LNCaP clone FGC (cell line): Measurements from ENCODE around the gene PCGF3.
A peak's percentile ranks its signal among the peaks of the same experiment; 100 is the strongest.

Source experiments
- DNase-seq: peaks from one replicate; pipeline ENCODE4 v3.0.0-alpha.2; 2011; ENCODE audit warnings: low read depth
- H3K4me3 ChIP-seq: 2 replicates; pipeline ENCODE4 v1.5.1; 2011; ENCODE audit warnings: mild to moderate bottlenecking, low read depth, low read length, control low read depth
- CTCF ChIP-seq: IDR thresholded peaks from 2 replicates; pipeline ENCODE4 v1.5.1; 2012; ENCODE audit warnings: mild to moderate bottlenecking; ENCODE audit not compliant: control insufficient read depth, insufficient read depth; ENCODE audit errors: extremely low read depth

The PCGF3 gene

GRCh38 chr4:813900-814299, 108.3 kb downstream of the PCGF3 start:
- no peak for TF ChIP-seq CTCF
- no peak for DNase-seq
- H3K4me3 ChIP-seq = no peak overlapping the region

GRCh38 chr4:814312-814850, 108.7 kb downstream of the PCGF3 start:
- TF ChIP-seq CTCF = no peak
- DNase-seq = no peak
- H3K4me3 ChIP-seq = no peak overlapping the region

DNA sequence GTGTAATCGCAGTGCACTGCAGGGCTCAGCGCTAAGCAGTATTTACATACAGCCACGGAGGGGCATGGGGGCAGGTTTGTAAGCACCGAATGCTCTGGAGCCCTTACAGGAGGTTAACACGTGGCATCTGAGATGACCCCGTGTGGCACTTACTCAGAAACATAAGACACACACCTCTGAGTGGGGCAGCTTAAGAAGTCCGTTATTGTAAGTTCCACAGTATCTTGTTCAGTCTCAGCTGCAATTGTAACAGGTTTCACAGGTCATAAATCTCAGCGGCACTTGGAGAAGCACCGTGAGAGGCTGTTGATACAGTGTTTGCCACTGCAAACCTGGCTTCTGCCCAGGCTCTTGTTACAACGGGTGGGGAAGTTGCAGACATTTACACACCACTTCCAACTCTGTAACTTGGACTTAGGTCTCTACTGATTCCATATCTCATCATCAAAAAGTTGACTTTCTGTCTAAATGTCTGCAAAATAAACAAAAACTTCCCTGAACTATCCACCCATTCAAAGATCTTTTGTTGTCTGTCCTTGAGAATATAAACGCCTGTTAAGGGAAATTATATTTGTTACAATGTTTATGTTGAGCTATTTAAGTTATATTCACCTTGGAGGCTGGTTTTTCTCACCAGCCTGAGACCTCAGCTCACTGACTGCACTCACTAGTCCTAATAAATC, 110.0 kb downstream of the PCGF3 start:
- DNase-seq = peak; percentile 52
- H3K4me3 ChIP-seq = no peak overlapping the region
- TF ChIP-seq CTCF = no peak

DNA sequence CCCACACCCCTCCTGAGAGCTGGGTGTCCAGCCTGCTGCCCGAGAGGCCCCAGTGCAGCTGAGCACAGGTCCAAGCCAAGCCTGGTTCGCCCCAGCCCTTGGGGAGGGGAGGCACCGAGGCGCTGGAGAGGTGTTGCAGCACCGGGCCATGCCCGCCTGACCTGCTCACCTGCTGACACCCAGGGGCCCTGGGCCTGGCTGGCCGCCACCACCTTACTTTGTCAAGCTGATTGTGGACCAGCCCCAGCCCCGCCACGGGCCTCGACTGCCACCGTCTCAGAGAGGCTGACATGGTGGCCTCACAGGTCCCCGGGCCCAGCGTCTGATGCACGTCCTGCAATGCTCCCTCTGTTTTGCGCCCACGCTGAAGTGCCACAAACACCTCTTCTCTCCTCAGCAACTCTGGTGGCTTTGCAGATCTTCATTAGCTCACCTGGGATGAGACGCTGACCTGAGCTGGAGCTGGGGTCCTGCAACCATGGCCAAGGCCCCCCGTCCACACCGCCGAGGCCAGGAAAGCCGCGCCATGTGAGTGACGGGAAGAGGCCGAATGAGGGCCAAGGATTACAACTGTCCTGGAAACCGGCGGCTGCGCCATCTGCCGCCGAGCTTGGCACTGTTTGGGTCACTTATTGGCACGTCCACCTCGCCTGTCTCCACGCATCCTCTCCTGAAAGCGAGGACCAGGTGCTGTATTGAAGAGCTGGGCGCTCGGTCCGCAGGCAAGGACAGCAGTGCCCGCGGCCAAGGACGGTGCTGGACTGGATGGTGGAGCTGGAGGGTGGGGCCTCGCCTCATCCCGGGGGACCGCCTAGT, 112.7 kb downstream of the PCGF3 start:
- DNase-seq = no peak
- no peak overlapping the region for H3K4me3 ChIP-seq
- TF ChIP-seq CTCF = no peak

- no peak for DNase-seq
- no peak overlapping the region for H3K4me3 ChIP-seq
- TF ChIP-seq CTCF = no peak
These were observed 114.0 kb downstream of the PCGF3 start for GRCh38 chr4:819401-820229.
